ENCODE results near the gene ALPG. TPM values are rescaled to one million over a fixed set of nuclear protein-coding genes. Genes with fewer than 3 reads are reported as not detected.
"Not testable (repeated sequence)": the region's sequence is repeated elsewhere in the genome, so short reads cannot be mapped to it uniquely, and the experiment has no call there.

ALPG gene
- total RNA-seq, 1 donor from 2014 or later, result not detected

DNA sequence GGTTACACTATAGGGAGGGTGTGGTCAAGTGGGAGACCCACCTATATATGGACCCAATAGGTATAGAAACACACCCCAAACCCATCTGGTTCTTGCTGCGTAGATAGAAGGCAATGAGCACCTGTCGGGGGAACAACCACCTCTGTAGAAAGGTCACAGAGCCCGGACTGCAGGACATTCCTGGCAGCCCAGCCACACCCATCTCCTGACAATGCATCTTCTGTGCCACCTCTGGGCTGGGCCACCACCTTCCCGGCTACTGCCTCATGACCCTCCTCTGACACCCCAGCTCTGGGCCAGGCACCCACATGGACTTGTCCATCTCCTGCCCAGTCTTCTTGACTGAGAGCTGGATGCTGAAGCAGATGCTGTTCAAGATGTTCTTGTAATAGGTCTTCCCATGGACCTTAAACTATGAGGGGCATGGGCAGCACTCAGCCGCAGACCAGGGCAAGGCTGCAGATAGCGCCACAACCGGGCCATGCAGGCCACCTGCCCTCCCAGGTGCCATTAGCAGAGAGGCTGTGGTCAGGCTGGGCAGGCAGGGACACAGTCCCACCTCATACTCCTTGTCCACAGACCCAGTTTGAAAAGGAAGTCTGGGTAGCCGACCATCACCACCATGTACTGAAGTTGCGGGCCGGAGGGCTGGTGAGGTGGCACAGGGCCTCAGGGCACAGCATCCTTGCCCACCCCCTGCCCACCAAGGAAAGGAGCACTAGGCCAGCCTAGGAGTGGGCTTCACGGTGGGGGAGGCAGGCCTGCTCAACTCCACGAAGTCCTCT lies 9.3 kb downstream of the ALPG start:
- ATAC-seq (no peak), DNase-seq (ENCODE audit: low spot score) (peak; percentile 31)
- intact Hi-C loops (cut with DNase I), result no loop called here

DNA sequence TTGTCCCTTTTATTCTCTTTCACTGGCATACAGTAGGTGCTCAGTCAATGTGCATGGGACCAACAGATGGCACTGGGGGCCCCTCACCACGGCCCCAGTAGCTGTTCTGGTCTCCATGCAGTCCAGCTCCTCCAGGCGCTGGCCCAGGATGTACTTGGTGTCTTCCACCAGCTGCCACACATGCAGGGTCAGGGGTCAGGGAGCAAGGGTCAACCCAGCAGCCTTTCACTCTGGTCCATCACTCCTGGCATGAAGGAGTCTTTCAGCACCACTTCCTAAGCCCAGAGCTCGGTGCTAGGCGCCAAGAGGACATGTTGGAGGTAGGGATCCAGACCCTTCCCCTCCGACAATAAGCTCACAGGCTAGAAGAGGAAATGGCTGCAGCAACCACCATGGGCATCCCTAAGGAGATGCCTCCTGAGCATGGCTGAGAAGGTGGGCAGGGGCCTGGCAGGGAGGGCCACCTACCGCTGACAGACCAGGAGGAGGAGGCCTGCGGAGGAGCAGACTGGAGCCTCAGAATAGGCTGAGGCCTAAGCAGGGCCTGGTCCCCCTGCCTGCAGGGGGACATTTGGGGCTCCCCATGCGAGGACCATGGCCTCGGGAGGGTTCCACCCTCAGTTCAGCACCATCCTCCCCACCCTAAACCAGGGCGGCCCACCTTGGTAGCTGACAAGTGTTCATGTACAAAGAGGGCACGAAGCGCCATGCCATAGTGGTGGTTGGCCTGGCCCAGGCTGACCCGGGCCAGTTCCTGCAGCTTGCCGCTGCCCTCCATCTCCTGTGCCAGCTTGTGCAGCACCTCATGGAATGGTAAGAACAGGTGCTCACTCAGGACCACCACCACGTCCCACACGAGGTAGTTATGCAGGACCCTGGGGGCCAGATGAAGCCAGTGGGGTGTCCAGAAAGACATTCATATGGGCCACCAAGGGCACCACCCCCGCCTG lies 10.2 kb downstream of the ALPG start:
- intact Hi-C loops (cut with DNase I), result no loop called here
- ATAC-seq (no peak), DNase-seq (ENCODE audit: low spot score) (peak; percentile 42)

GRCh38 chr2:232417489-232417888 lies 10.8 kb downstream of the ALPG start:
- peak; percentile 22 for DNase-seq (ENCODE audit: low spot score)
- ATAC-seq, result no peak
- intact Hi-C loops (cut with DNase I), result no loop called here

- intact Hi-C loops (cut with DNase I), result no loop called here
- ATAC-seq, result peak; percentile 21
- DNase-seq (ENCODE audit: low spot score), result peak; percentile 15
Observed at GRCh38 chr2:232418056-232418455, 11.4 kb downstream of the ALPG start.

DNA sequence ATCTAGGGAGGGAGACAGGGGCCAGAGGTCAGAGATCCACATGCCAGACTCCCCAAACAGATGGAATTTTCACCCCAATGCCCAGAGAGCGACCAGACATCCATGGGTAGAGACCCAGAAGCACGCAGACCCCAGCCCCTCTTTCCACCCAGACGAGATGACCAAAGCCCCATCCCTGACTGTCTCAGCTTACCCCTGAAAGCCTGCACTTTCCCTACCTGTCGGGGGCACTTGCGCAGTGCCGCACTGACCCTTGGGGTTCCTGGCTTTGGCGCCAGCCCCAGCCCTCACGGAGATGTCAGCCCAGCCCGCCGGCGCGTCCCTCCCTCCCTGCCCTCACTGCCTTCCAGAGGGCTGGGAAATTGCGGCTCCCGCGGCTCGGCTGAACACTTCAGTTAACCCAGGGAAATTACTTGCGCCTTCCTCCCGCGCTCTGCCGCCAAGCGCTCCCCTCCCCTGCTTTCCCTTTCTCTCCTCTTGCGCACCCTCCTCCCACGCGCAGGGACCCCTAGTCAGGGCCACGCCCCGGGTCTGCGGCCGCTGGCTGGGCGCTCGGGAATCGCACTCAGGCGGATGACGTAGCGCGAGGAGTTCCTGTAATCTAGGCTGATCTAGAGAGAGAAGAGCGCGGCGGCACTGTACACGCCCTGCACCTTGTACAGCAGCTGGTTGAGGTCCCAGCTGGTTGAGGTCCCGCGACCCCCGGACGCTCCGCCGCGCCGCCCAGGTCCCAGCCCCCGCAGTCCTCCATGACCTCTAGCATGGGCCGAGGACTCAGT lies 12.0 kb downstream of the ALPG start:
- ATAC-seq (no peak), DNase-seq (ENCODE audit: low spot score) (peak; percentile 47)
- intact Hi-C loops (cut with DNase I), result no loop called here

DNA sequence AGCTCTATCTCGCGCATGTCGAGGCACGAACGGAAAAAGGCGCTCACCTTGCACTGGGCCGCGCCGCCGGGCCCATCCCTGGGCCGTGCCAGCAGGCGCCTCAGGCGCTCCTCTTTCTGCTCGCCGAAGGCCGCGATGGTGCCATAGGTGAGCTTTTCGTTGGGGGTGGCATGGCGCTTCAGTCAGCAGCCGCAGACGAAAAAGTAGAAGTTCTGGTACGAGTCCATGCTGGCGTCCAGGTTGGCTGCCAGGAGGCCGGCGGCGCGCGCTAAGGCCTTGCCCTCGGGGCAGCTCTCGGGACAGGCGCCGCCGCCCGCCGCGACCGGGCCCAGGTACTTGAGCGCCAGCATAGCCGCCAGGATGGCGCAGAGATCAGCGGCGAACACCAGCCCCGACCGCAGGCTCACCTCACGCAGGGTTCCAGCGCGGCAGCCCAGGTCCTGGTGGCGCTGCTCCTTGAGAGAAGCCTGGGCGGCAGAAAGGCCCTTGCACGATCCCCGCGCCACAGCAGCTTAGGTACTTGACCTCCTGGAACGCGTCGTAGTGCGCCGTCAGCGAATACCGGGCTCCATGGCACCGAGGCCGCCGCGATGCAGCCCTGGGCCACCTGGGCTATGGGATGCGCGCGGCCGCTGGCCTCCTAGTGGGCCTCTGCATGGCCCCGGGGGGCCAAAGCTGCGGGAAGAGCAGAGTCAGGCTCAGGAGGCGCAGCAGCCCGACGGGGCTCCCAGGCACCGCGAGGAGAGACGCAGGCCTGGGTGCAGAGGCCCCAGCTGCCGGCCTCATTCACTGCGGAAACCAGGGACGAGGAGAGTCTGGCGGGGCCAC lies 12.8 kb downstream of the ALPG start:
- intact Hi-C loops (cut with DNase I), result no loop called here
- no peak for ATAC-seq
- peak; percentile 25 for DNase-seq (ENCODE audit: low spot score)

GRCh38 chr2:232420073-232420454 lies 13.4 kb downstream of the ALPG start:
- intact Hi-C loops (cut with DNase I), result no loop called here
- DNase-seq (ENCODE audit: low spot score) (peak; percentile 12), ATAC-seq (no peak)

- DNase-seq (ENCODE audit: low spot score) (peak; percentile 53), ATAC-seq (no peak)
- intact Hi-C loops (cut with DNase I), result no loop called here
Observed at GRCh38 chr2:232420463-232421188, 14.0 kb downstream of the ALPG start.

DNA sequence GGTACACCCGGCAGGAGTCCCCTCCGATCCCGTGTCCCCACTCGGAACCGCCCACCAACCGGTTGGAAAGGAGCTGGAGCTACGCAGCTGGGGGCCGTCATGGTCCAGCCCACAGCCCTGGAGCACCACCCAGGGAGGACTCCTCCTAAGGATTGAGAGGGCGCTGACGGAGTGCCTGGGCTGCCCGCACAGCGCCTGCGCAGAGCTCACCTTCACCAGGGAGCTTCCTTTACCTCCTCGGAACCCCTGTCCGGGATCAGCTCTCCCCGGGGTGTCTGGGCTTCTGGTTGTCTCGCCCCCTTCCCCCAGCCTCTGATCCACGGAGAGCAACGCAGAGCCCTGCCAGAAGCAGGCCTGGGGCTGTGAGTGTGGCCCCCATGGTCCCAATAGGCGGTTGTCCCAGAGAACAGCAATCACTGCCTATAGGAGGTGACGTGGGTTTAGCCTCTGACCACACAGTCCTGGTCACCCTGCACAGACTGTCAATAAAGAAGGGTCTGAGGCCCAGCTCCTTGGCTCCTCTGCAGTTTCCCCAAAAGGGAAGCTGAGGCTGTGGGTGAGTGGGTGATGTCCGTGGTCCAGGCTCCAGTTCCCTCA lies 14.6 kb downstream of the ALPG start:
- DNase-seq (ENCODE audit: low spot score) (peak; percentile 35), ATAC-seq (no peak)
- intact Hi-C loops (cut with DNase I), result no loop called here

DNA sequence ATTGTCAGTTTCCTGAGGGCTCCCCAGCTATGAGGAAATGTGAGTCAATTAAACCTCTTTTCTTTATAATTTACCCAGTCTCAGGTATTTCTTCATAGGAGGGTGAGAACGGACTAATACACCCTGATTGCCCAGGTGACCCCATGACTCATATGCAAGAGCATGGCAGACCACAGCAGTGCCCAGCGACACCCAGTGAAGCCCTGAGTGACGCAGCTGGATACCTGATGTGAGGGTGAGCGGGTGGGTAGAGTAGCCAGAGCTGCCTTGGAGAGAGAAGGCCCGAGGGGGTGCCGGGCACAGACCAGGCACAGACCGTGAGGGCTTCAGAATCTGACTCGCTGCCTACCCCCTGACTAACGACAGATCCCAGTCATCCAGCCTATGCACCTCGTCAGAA lies 15.4 kb downstream of the ALPG start:
- ATAC-seq (no peak), DNase-seq (ENCODE audit: low spot score) (peak; percentile 10)
- intact Hi-C loops (cut with DNase I), result no loop called here

DNA sequence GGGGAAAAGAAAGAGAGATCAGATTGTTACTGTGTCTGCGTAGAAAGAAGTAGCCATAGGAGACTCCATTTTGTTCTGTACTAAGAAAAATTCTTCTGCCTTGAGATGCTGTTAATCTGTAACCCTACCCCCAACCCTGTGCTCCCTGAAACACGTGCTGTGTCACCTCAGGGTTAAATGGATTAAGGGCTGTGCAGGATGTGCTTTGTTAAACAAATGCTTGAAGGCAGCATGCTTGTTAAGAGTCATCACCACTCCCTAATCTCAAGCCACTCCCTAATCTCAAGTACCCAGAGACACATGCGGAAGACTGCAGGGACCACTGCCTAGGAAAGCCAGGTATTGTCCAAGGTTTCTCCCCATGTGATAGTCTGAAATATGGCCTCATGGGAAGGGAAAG lies 16.4 kb downstream of the ALPG start:
- ATAC-seq; intact Hi-C loops (cut with DNase I); DNase-seq (ENCODE audit: low spot score): not testable (repeated sequence)

DNA sequence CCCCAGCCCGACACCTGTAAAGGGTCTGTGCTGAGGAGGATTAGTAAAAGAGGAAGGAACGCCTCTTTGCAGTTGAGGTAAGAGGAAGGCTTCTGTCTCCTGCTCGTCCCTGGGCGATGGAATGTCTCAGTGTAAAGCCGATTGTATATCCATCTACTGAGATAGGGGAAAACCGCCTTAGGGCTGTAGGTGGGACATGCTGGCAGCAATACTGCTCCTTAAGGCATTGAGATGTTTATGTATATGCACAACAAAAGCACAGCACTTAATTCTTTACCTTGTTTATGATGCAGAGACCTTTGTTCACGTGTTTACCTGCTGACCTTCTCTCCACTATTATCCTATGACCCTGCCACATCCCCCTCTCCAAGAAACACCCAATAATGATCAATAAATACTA lies 16.8 kb downstream of the ALPG start:
- intact Hi-C loops (cut with DNase I); ATAC-seq: not testable (repeated sequence)
- DNase-seq (ENCODE audit: low spot score), result peak; percentile 3

GRCh38 chr2:232431705-232432590 lies 25.3 kb downstream of the ALPG start:
- ATAC-seq, result no peak
- DNase-seq (ENCODE audit: low spot score), result no peak
- intact Hi-C loops (cut with DNase I), result no loop called here

DNA sequence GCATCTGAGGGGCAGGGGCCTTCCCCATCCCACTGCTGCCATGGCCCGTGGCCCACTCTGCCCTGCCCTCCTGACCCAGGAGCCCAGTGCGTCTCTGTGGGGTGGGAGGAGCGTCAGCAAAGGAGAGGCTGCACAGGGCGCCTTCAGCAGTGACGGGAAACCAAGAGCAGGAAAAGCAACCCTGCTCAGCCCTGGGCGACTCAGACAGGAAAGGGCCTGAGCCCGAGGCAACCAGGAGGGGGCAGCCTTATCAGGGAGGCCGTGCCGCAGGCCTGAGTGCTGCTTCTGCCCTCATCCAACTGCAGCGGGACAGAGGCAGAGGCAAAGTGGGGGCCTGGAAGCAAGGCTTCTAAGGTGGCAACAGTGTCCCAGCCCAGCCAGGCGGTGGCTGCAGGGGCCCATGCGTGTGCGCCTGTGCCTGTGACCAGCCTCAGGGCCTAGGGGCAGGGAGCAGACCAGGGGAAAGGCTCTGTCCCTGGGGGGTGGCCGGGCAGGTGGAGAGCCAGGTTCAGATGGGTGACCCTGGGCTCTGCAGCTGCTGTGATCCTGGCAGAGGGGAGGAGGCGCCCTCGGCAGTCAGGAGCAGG lies 26.0 kb downstream of the ALPG start:
- DNase-seq (ENCODE audit: low spot score) (no peak), ATAC-seq (no peak)
- intact Hi-C loops (cut with DNase I), result no loop called here

DNA sequence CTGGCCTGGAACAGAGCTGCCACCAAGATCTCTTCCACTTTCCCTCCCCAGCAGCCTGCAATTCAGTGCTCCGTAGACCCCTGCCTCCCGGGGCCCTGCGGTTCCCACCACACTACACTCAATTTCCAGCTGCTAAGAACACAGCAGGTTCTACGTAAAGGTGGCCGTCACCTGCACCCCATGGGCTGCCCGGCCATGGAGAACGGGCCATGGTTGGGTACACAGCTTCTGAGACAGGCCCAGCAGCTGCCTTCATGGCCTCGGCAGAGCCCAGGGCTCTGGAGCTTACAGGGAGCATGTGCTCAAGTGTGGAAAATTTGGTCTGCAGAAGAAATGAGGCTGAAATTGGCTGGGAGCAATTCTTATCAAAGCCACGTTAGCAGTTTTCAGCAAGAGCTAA lies 27.0 kb downstream of the ALPG start:
- ATAC-seq; DNase-seq (ENCODE audit: low spot score); intact Hi-C loops (cut with DNase I): not testable (repeated sequence)

- DNase-seq (ENCODE audit: low spot score) (no peak), ATAC-seq (no peak)
- intact Hi-C loops (cut with DNase I), result no loop called here
Observed at GRCh38 chr2:232434091-232434490, 27.4 kb downstream of the ALPG start.

All from sciatic nerve (tissue), 2 donors.